HG02623 (cell line): ENCODE results near the gene OSBPL10.

Source experiments
- ATAC-seq: cut with Tn5 transposase; IDR thresholded peaks from one replicate; pipeline ENCODE4 v1.9.1; 2021; ENCODE audit warnings: moderate library complexity; ENCODE audit not compliant: unreplicated experiment

The OSBPL10 gene

DNA sequence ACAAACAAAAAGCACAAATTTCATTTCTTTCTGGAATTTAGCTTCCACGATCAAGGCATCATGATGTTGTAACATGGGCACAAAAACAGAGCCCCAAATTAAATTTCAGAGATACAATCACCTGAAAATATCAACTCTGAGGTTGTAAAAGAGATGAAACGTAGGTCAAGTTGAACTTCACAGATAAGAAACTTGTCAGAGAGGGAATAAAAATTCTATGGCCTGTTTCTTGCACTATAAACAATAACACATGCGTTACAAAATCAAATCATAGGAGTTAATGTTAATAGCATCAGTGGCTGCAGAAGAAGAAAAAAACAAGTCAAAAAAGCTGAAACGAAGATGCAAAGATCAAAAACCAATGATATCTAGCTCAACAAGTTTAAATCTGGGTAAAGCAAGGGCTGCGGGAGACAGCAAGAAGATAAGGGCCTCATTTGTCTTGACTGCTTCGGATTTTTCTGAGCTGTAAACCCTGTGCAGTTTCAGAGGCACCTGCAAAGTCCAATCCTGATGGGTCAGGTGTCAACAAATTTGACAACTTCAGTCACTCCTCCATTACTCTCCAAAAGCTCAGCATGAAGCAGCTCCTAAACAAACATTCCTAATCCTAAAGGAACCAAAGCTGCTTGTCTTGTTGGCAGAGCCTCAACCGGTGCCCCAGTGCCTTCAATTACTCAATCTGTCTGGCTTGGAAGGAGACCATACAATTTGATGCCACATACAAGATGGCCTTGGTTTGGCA lies 228.6 kb downstream of the OSBPL10 start:
- no peak for ATAC-seq

DNA sequence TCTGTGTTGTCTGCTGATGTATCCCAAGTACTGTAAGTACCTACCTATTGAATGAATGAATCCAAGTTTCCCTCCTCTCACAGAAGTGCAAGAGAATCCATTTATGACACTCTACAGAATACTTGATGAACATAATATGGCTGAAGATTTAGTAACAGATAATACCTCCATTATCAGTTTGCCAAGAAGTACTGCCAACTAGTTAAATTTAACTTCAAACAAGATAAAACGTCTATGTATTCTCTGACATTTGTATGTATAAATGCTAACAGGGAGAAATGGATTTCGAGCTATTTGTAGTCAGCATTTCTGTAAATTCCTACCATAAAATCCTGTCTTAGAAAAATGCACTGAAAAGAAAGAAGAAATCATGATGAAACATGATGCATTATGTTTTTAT lies 230.7 kb downstream of the OSBPL10 start:
- no peak for ATAC-seq

- ATAC-seq = no peak
Measured at GRCh38 chr3:31748933-31749295, 232.1 kb downstream of the OSBPL10 start.

DNA sequence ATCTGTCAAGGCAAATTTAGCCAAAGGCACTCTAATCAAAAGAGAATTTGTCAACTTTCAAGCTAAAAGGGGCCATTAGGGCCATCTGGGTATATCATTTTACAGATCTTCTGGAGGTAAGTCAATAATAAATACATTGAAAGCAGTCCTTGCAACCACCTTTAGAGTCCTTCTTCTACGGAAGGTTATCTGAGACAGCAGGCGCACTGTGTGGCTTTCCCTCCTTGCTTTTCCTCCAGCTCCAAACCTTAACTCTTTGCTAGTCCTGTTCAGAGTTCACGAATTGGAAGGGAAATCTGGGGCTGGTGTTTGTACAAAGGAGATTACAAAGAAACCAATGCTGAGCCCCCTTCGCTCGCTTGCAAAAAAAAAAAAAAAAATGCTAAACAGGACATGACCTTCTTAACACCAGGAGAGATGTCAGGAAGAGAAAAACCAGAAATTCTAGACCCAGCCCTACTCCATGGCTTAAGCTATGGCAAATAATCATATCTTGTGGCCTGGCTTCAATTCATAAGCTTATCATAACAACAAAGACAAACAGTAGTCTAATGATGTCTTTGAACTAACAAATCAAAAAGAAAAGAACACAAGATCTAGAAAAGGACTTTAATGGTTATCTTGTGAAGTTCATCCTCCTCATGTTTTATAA lies 232.7 kb downstream of the OSBPL10 start:
- ATAC-seq = no peak

- ATAC-seq = no peak
Measured at GRCh38 chr3:31747785-31748184, 233.3 kb downstream of the OSBPL10 start.

DNA sequence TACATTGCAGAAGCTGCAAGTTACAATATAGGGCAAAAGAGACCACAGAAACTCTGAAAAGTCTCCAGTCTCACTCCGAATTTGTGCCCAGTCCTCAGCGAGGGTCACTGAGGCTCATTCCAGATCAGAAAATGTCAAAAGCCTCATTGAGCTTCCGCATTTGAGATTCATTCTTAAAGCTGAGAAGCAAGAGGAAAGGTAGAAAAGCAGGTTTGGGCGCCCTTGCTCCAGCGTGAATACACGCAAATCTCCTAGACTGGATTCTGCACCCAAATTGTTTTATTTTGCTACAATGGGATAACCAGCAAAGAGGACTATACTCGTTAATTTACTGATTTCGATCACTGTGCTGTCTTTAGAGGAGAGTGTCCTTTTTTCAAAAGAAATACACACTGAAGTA lies 236.1 kb downstream of the OSBPL10 start:
- no peak for ATAC-seq

DNA sequence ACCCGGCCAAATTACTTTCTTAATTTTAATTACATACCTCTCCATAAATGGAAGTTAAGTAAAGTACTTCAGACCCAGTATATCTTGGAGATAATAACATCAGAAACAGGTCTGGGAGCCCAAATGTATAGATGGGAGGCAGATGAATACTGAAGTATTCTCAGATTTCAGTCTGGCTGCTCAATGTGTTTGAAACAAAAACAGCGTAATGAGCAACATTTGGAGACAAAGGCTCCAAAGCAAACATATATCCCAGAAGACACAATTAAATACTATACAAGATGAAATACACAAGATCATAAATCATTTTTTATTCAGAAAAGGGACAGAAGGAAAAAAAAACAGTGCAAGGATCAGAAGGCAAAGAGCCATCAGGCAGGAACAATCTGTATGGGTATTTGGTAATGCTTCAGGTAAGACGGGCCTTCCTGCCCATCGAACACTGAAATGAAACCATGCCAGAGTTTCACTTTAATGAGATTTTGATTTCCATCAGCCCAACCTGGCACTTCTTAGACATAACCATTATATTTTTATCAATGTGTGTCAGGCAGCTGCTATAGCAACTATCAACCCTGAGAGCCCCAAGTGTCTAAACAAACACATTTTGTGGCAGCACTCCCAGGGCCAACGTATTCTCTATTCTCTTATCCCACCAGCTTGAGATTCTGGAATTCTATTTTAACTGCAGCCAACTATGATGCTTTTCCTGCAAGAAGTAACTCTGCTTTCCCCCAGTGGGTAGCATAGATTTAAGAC lies 237.6 kb downstream of the OSBPL10 start:
- no peak for ATAC-seq

DNA sequence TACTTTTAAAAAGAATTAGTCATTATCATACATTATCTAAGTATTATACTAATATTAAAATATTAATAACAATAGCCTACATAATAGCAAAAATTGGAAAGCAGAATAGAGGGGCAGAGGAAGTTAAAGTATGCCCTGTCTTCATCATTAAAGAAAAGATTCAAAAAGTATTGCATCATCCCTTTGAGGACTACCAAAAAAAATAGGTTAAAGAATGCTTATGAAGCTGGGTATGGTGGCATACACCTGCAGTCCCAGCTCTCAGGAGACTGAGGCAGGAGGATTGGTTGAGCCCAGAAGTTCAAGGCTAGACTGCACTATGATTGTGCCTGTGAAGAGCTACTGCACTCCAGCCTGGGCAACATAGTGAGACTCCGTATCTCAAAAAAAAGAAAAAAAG lies 240.7 kb downstream of the OSBPL10 start:
- no peak for ATAC-seq

DNA sequence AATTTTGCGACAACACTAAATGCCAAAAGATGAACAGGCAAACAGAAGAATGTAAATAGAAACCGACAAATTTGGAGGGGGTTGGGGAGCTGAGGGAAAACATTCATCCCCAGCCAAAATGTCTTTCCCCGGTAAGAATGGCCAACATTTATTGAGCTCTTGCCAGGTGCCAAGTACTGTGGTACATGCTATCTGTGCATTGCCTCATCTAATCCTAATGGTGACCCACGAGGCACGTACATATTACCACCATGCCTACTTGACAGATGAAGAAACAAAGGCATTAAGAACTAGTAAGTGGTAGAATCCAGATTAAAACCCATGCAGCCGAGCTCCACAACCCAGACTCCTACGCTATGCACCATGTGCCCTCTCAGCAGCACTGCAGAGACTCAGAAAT lies 242.7 kb downstream of the OSBPL10 start:
- no peak for ATAC-seq

DNA sequence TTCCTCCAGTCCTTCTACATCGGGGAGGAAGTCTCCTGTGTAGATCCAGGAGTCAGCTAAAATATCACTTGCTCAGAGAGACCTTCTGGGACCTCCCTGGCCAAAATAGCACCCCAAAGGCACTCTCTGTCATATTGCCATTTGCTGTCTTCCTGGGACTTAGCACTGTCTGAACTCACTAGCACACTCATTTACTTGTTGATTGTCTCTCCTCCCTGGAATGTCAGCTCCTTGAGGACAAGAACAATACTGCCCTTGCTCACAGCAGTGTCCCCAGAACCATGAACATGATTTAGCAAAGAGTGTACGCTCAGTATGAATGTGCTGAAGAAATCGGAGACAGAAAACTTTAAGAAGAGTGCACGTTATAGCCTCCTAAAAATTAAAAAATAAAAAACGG lies 245.4 kb downstream of the OSBPL10 start:
- ATAC-seq = no peak

DNA sequence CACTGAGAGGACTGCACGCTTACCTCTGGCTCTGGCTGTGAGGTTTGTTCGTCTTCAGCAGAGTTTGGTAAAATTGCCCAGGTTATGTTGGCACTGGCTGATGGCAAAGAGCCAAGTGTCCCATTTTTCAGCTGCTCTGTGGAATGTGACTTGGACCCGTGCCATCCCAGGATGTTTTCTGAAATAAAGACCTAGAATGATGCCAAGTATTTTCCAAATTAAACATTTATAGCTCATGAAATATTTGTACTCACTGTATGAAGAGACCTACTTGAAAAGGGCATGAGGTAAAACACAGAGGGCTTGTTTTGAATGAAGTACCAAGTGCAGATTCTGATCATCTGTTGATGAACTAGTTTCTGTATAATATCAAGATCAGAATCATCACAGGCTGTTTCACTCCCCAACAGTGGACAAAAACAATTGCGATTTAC lies 247.8 kb downstream of the OSBPL10 start:
- no peak for ATAC-seq

DNA sequence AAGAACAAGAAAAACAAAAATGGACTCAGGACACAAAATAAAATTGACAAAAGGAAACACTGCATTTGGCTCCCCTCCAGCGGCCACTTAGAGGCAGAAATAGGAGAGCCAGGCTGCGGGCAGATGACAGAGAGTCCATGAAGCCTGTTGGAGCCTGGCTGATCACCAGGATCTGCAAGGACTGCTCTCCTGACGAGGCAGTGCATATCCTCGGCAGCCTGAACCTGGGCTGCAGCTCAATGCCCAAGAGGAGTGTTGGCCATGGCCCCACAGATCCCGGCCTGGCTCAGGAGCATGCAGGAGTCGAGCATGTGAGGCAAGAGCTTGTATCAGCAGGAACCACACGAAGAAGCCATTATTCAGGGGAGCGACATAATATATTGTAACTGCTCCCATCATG lies 248.5 kb downstream of the OSBPL10 start:
- no peak for ATAC-seq

DNA sequence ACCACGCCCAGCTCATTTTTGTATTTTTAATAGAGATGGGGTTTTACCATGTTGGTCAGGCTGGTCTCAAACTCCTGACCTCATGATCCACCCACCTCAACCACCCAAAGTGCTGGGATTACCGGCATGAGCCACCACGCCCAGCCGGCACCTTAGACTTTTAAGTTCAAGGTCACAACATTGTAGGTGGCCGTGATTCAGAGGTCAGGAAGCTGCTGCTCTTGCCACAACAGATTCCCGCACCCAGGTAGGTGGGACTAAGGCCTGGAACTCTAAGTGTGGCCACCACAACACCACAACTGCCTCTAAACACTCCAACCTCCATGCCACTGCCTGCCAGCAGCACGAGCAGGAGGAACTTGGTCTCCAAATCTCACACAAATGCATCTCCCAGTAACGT lies 251.5 kb downstream of the OSBPL10 start:
- ATAC-seq = no peak

DNA sequence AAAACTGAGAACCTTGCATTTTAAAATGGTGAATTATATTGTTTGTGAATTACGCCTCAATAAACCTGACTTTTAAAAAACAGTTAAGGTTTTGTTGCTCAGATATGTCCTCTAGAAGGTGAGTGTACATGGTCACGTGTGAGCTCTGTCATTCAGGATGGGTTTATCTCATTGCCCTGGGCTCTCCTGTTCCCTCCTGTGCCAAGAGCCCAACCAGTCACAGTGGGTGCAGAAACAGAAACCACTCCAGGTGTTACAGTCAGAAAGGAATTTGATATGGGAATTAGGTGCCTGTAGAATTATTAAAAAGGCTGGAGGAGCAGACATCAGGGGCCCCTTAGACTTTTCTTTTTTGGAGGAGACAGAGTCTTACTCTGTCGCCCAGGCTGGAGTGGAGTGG lies 252.0 kb downstream of the OSBPL10 start:
- no peak for ATAC-seq

DNA sequence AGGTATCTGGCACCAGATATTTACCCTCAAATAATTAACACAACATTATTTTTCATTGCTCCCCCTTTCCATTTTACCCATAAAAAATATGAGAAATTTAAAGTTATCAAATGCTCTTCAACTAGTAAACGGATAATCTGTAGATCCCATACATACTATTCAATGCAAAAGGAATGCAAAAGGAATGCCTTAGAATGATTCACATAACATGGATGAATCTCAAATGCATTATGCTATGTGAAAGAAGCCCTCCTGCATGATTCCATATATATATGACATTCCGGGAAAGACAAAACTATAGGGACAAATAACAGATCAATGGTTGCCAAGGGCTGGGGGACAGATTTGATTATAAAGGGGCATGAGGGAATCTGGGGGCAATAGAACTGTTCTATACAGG lies 252.7 kb downstream of the OSBPL10 start:
- no peak for ATAC-seq

DNA sequence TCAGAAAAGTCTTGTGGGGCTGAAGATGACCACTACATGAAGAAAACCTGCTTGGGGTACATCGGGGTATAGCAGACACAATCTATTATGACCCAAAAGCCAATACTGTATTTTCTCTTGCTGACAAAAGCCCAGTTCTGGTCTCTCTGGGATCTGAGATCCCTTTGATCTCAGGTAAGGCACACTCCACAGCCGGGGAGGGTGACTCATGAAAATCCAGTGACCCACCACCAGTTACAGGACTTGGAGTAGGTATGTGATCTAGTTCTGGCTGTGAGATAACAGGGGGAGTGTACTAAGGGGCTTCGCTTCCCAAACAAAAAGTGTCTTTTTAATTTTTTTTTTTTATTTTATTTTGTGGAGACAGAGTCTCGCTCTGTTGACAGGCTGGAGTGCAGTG lies 255.1 kb downstream of the OSBPL10 start:
- no peak for ATAC-seq

DNA sequence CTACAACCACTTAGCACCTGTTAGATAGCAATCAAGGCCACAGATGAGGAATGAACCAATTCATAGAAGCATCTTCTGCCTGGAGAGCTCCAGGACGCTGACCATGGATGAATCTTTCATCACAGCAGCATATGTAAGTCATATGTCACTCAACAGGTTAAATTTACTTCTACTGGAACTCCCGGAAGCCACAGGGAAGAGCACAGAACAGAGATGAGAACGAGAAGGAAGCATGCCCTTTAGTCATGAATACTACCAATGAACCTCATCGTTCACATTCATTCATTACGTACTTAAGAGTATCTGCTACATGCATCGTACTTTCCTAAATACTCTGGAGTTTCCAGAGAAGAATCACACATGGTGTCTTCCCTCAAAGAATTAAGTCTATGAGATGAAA lies 255.5 kb downstream of the OSBPL10 start:
- ATAC-seq = no peak

DNA sequence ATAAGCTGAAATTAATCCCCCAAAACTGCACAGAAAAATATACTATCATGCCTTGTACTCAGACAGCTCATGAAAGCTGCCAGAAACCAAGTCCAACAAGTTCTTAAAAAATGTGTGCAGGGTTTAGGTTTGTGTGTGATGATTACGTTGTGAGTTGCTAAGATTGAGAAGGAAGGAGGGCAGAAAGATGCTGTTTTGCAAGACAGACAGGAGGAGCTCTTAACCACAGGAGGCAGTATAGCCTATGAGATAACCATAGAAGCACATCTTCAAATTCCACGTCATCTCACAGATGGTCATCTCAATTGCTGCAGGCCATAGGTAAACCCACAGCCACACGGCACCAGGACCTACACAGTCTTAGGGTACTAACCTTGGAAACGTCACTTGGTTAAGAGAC lies 256.4 kb downstream of the OSBPL10 start:
- ATAC-seq = no peak

DNA sequence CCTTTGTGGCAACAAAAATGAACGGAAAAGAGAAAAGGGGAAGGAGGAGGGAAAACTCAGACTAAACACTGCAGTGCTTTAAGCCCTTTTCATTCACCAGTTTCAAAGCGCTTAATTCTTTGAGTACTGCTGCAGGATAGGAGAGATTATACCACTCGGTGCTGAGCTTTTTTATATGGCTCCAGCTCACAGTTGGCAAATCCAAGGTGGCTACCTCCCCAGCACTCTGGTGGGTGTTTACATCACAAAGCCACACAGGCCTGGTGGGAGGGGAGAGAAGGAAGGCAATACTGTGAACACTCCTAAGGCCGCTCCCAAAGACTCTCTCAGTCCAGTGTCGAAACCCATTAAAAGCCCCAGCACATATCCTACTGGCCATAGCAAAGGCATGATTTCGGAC lies 256.9 kb downstream of the OSBPL10 start:
- no peak for ATAC-seq

- no peak for ATAC-seq
Measured at GRCh38 chr3:31723701-31724100, 257.4 kb downstream of the OSBPL10 start.

DNA sequence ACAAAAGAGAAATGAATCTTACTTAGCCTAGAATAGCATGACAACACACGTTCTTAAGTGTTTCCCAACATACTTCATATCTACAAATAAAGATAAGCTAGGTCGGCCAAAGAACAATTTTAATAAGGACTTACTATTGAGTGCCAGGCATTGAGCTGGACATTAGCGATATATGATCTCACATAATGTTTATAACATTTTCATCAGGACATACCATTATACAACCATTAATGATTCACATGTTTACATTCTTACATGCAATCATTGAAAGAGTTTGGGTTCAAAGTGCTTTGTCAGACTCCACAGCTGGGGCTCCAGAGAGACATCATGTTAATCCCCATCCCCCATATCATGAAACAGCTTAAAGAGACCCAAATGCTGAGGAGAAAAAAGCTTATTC lies 259.4 kb downstream of the OSBPL10 start:
- no peak for ATAC-seq
